Mammary epithelial cell (primary cell): Measurements from ENCODE around the gene DEFB110.

ENCODE experiments used
- EZH2 ChIP-seq: IDR thresholded peaks from 2 replicates; pipeline ENCODE4 v1.6.1; 2012; ENCODE audit warnings: low read length, inconsistent platforms, borderline replicate concordance
- TF ChIP-seq, protein P1 (sequence below), 2 donors: IDR thresholded peaks in 1 of 2; conservative IDR thresholded peaks in 1 of 2; 2 replicates each; pipeline ENCODE4 v1.5.1; 2011 to 2012; ENCODE audit warnings: inconsistent platforms in 2 of 2, low read length in 2 of 2, mild to moderate bottlenecking in 2 of 2, control low read depth in 1 of 2, low read depth in 1 of 2; ENCODE audit not compliant: insufficient read depth in 1 of 2; ENCODE audit errors: extremely low read depth in 1 of 2

DNA sequence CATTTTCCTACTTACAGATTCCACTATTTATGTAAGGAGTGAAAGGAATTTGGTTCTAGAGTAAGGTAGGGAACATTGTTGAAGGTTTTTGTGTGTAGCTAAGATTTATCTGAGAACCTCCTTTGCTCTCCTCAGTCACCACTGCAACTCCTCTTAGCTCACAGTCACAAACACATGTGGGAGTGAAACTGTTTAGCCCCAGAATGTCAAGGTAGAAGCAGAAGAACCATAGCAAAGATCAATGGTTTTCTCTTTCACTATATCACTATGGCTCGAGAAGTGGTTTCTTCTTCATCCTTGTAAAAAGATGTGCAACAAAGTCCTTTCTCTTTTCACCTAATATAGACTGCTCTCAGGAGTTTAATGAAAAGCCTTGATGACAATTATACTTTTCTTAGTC, 34.4 kb upstream of the DEFB110 start:
- TF ChIP-seq, protein P1, sequence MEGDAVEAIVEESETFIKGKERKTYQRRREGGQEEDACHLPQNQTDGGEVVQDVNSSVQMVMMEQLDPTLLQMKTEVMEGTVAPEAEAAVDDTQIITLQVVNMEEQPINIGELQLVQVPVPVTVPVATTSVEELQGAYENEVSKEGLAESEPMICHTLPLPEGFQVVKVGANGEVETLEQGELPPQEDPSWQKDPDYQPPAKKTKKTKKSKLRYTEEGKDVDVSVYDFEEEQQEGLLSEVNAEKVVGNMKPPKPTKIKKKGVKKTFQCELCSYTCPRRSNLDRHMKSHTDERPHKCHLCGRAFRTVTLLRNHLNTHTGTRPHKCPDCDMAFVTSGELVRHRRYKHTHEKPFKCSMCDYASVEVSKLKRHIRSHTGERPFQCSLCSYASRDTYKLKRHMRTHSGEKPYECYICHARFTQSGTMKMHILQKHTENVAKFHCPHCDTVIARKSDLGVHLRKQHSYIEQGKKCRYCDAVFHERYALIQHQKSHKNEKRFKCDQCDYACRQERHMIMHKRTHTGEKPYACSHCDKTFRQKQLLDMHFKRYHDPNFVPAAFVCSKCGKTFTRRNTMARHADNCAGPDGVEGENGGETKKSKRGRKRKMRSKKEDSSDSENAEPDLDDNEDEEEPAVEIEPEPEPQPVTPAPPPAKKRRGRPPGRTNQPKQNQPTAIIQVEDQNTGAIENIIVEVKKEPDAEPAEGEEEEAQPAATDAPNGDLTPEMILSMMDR (conservative IDR thresholded peaks at IDR 0.05 in 1 of 2, IDR thresholded peaks at IDR 0.05 in 1 of 2; ENCODE audit: extremely low read depth in 1 of 2, insufficient read depth in 1 of 2, low read depth in 1 of 2, low read length in 2 of 2), result no peak
- TF ChIP-seq EZH2, result no peak
